BE2C (cell line): ENCODE measurements around the gene ST8SIA6.

Experiments used
- DNase-seq: peaks from one replicate; pipeline ENCODE4 v3.0.0-alpha.2; 2020
- H3K27me3 ChIP-seq: fragments of 250-450 bp; sonication (Bioruptor Pico); 2 replicates; pipeline ENCODE4 v1.5.1; 2020; ENCODE audit warnings: mild to moderate bottlenecking
- H3K36me3 ChIP-seq: fragments of 250-450 bp; sonication (Bioruptor Pico); 2 replicates; pipeline ENCODE4 v1.5.1; 2020; ENCODE audit warnings: mild to moderate bottlenecking
- H3K4me1 ChIP-seq: fragments of 250-450 bp; sonication (Bioruptor Pico); 2 replicates; pipeline ENCODE4 v1.5.1; 2020
- H3K4me3 ChIP-seq: 2 replicates; pipeline ENCODE4 v1.5.1; 2011; ENCODE audit warnings: low read depth, low read length
- H3K9me3 ChIP-seq: fragments of 250-450 bp; sonication (Bioruptor Pico); 2 replicates; pipeline ENCODE4 v1.5.1; 2020
- TF ChIP-seq, protein P1 (sequence below): IDR thresholded peaks from 2 replicates; pipeline ENCODE4 v1.5.1; 2012; ENCODE audit warnings: mild to moderate bottlenecking, low read depth, low read length

ST8SIA6 gene

GRCh38 chr10:17416442-17417211 lies 37.8 kb downstream of the ST8SIA6 start:
- no peaks in the 10 kb centered on the region for H3K27me3 ChIP-seq
- no peaks in the 10 kb centered on the region for H3K9me3 ChIP-seq
- H3K4me3 ChIP-seq, result no peak overlapping the region
- TF ChIP-seq, protein P1, sequence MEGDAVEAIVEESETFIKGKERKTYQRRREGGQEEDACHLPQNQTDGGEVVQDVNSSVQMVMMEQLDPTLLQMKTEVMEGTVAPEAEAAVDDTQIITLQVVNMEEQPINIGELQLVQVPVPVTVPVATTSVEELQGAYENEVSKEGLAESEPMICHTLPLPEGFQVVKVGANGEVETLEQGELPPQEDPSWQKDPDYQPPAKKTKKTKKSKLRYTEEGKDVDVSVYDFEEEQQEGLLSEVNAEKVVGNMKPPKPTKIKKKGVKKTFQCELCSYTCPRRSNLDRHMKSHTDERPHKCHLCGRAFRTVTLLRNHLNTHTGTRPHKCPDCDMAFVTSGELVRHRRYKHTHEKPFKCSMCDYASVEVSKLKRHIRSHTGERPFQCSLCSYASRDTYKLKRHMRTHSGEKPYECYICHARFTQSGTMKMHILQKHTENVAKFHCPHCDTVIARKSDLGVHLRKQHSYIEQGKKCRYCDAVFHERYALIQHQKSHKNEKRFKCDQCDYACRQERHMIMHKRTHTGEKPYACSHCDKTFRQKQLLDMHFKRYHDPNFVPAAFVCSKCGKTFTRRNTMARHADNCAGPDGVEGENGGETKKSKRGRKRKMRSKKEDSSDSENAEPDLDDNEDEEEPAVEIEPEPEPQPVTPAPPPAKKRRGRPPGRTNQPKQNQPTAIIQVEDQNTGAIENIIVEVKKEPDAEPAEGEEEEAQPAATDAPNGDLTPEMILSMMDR, result no peak
- DNase-seq, result no peak
- H3K36me3 ChIP-seq, result no peaks in the 10 kb centered on the region
- no peaks in the 10 kb centered on the region for H3K4me1 ChIP-seq

DNA sequence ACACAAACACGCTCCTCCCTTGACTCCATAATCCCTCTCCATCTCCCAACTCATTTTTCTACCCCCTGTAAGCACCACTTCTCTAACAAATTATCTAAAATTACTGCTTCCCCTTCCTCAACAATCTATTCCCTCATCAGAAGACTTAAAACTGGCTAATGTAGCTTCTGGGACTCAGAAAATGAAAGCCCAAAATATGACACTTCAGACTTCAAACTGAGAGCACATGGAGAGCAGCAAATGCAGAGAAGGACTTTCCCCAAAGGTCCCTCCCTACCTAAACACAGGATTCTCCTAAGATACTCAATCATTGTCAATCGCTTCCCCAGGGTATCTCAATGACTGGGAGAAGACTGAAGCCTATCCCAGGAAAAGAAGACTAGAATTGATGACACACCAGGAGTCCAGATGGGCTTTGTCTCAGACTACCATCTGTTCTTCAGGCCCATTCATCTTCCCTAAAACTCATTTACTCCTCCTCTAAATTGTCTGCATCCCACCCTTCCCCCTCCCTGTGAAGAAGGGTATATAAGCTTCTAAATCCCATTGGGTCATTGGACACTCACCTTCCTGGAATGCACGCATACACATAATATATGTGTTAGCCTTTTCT lies 39.2 kb downstream of the ST8SIA6 start:
- TF ChIP-seq, protein P1, result no peak
- no peak for DNase-seq

GRCh38 chr10:17414484-17414883 lies 39.9 kb downstream of the ST8SIA6 start:
- Histone ChIP-seq H3K27me3 (no peaks in the 10 kb centered on the region), H3K9me3 (no peaks in the 10 kb centered on the region), H3K36me3 (no peaks in the 10 kb centered on the region), H3K4me1 (no peaks in the 10 kb centered on the region), H3K4me3 (no peak overlapping the region)
- TF ChIP-seq, protein P1, result no peak
- no peak for DNase-seq

More for the DNA sequence above, 39.2 kb downstream of the ST8SIA6 start:
- Histone ChIP-seq H3K4me1 (no peaks in the 10 kb centered on the region), H3K27me3 (no peaks in the 10 kb centered on the region), H3K9me3 (no peaks in the 10 kb centered on the region), H3K4me3 (no peak overlapping the region), H3K36me3 (no peaks in the 10 kb centered on the region)

DNA sequence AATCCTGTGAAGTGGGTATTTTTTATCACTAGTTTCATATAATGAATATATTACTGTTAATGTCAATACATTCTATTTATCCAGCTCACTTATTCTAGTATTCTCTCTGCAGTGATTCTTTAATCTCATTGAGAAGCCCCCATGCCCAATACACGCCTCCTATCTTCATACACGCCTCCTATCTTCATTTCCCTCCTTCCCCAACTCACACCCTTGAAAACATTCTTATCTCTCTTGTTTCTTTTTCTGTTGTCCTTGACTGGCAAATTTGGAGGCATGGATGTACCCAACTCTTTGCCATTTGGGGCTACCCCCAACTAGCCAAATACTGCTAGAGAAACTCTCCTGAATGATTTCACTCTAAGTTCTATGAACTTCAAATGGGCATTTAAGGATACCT lies 40.5 kb downstream of the ST8SIA6 start:
- H3K4me3 ChIP-seq, result no peak overlapping the region
- DNase-seq, result no peak

GRCh38 chr10:17412323-17412722 lies 42.1 kb downstream of the ST8SIA6 start:
- DNase-seq, result no peak
- TF ChIP-seq, protein P1, result peak; percentile 34
- H3K27me3 ChIP-seq, result no peaks in the 10 kb centered on the region
- no peaks in the 10 kb centered on the region for H3K36me3 ChIP-seq
- no peaks in the 10 kb centered on the region for H3K9me3 ChIP-seq
- H3K4me3 ChIP-seq, result no peak overlapping the region
- no peaks in the 10 kb centered on the region for H3K4me1 ChIP-seq

More for the DNA sequence above, 40.5 kb downstream of the ST8SIA6 start:
- H3K27me3 ChIP-seq, result no peaks in the 10 kb centered on the region
- TF ChIP-seq, protein P1, result no peak
- no peaks in the 10 kb centered on the region for H3K36me3 ChIP-seq
- H3K4me1 ChIP-seq, result no peaks in the 10 kb centered on the region
- H3K9me3 ChIP-seq, result no peaks in the 10 kb centered on the region

GRCh38 chr10:17410907-17411306 lies 43.5 kb downstream of the ST8SIA6 start:
- DNase-seq, result no peak
- Histone ChIP-seq H3K27me3 (no peaks in the 10 kb centered on the region), H3K36me3 (no peaks in the 10 kb centered on the region)

More at GRCh38 chr10:17410907-17411306, 43.5 kb downstream of the ST8SIA6 start:
- Histone ChIP-seq H3K9me3 (no peaks in the 10 kb centered on the region), H3K4me3 (no peak overlapping the region), H3K4me1 (no peaks in the 10 kb centered on the region)
- TF ChIP-seq, protein P1, result no peak
